ENCODE measurements around the gene ANKRD17.

DNA sequence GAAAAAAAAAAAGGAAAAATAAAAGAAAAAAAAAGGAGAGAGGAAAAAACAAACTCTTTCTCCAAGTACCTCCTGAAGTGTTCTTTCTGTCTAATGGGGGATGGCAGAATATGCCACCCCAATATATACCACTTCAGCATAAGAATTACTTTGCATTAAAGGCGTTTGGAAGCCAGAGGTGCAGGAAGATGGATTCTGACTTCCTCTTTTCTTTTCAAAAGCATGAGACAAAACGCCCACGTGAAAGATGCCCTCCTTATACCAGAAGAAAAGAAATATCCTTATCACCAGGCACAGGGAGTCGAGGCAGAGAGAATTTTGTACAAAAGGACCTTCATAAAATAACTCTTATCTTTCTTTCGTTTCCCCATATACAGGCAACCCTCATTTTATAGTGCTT lies 230.0 kb downstream of the ANKRD17 start:
- TF ChIP-seq YY1 (IDR thresholded peaks at IDR 0.05; ENCODE audit: insufficient read depth, insufficient read length), result no peak
- no peak for TF ChIP-seq SUZ12 (IDR thresholded peaks at IDR 0.05; ENCODE audit: extremely low read depth, insufficient read depth, insufficient read length)

Data from NT2/D1 (cell line).